Tibial artery (tissue), 4 donors: Measurements from ENCODE around the gene TOLLIP.

Experiments
- DNase-seq, 2 donors: peaks; one replicate each; pipeline ENCODE4 v3.0.0-alpha.2; 2019
- H3K27ac ChIP-seq, 2 donors: fragments of 200-600 bp; sonication (generic) in 1 of 2; 1 replicate in 1 of 2; 2 replicates in 1 of 2; pipeline ENCODE4 v1.5.1; 2018 to 2019; ENCODE audit warnings: mild to moderate bottlenecking in 1 of 2
- H3K27me3 ChIP-seq, 2 donors: fragments of 200-600 bp; sonication (generic) in 1 of 2; one replicate each; pipeline versions ENCODE4 v1.5.1 to v1.6.0; 2016 to 2019
- H3K36me3 ChIP-seq, 3 donors: fragments of 200-600 bp; sonication (generic) in 2 of 3; one replicate each; pipeline ENCODE4 v1.5.1; 2016 to 2019; ENCODE audit warnings: mild to moderate bottlenecking in 2 of 3
- H3K4me1 ChIP-seq, 4 donors: fragments of 200-600 bp; sonication (generic) in 2 of 4; 1 replicate in 3 of 4; 2 replicates in 1 of 4; pipeline ENCODE4 v1.5.1; 2016 to 2019
- H3K4me3 ChIP-seq, 2 donors: fragments of 200-600 bp; sonication (generic) in 1 of 2; 1 replicate in 1 of 2; 2 replicates in 1 of 2; pipeline ENCODE4 v1.5.1; 2018 to 2019; ENCODE audit warnings: mild to moderate bottlenecking in 2 of 2
- H3K9me3 ChIP-seq, 3 donors: fragments of 200-600 bp; sonication (generic) in 1 of 3; one replicate each; pipeline ENCODE4 v1.5.1; 2016 to 2019
- intact Hi-C: fragments of 100-400 bp; cut with DNase I; formaldehyde crosslinking; loops from one replicate; pipeline ENCODE4 v1.15.0; 2023; ENCODE audit warnings: low total_unique reads
- TF ChIP-seq, protein P1 (sequence below), 2 experiments: fragments of 200-600 bp in 1 of 2; fragments of 450-650 bp in 1 of 2; IDR thresholded peaks; one replicate each; pipeline ENCODE4 v1.5.1; 2017 to 2019; ENCODE audit warnings: antibody characterized with exemption in 2 of 2, mild to moderate bottlenecking in 1 of 2, moderate library complexity in 1 of 2

The TOLLIP gene

DNA sequence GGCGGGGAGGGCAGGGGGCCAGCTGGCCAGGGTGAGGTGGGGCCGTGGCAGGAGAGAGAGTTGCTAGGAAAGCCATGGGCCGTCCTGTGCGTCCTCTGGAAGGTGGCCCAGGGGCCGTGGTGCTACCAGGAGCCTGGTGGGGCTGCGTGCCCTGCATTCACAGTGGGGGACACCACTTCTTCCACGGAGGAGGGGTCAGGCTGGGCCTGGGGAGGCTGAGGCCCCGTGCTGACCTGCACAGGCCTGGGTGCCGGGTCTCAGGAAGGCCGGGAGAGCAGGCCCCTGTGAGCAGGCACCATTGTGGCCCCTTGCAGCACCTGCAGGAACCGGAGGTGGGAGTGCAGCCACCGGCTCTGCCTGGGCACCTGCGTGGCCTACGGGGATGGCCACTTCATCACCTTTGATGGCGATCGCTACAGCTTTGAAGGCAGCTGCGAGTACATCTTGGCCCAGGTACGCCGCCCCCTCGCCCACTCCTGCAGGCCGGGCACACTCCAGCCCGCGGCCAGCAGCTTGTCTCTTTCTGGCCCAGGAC lies 74.6 kb downstream of the TOLLIP start:
- H3K4me1 ChIP-seq, result no peaks in the 10 kb centered on the region
- TF ChIP-seq, protein P1, sequence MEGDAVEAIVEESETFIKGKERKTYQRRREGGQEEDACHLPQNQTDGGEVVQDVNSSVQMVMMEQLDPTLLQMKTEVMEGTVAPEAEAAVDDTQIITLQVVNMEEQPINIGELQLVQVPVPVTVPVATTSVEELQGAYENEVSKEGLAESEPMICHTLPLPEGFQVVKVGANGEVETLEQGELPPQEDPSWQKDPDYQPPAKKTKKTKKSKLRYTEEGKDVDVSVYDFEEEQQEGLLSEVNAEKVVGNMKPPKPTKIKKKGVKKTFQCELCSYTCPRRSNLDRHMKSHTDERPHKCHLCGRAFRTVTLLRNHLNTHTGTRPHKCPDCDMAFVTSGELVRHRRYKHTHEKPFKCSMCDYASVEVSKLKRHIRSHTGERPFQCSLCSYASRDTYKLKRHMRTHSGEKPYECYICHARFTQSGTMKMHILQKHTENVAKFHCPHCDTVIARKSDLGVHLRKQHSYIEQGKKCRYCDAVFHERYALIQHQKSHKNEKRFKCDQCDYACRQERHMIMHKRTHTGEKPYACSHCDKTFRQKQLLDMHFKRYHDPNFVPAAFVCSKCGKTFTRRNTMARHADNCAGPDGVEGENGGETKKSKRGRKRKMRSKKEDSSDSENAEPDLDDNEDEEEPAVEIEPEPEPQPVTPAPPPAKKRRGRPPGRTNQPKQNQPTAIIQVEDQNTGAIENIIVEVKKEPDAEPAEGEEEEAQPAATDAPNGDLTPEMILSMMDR (IDR thresholded peaks at IDR 0.05), result no peak
- no peaks in the 10 kb centered on the region for H3K9me3 ChIP-seq
- H3K36me3 ChIP-seq, result no peaks in the 10 kb centered on the region
- no peak overlapping the region for H3K4me3 ChIP-seq
- H3K27me3 ChIP-seq, result peaks cover 0 to 23% of the 10 kb centered on the region in 2 donors
- peak; percentile 17 to 48 for DNase-seq
- H3K27ac ChIP-seq, result no peak overlapping the region
- intact Hi-C loops, result no loop called here

DNA sequence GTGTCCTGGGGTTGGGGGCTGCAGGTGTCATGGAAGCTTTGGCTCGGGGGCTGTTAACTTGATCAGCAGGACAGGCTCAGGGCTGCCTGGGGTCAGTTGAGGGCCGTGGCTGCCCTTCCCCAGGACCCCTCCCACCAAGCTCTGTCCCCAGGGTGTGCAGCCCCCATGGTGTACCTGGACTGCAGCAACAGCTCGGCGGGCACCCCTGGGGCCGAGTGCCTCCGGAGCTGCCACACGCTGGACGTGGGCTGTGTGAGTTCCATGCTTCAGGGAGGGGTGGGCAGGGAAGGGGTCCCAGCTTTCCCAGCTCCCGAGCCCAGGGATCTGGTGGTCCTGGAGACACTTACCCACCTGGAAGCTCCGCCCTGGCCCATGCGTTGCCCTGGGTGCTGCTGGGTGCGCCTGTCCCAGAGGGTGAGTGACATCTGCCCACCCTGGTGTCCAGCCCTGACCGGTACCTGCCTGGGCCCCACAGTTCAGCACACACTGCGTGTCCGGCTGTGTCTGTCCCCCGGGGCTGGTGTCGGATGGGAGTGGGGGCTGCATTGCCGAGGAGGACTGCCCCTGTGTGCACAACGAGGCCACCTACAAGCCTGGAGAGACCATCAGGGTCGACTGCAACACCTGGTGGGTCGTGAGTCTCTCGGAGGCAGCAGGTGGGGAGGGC lies 75.2 kb downstream of the TOLLIP start:
- no peak overlapping the region for H3K4me3 ChIP-seq
- H3K9me3 ChIP-seq, result no peaks in the 10 kb centered on the region
- H3K27me3 ChIP-seq, result peaks cover 0 to 29% of the 10 kb centered on the region in 2 donors
- no peaks in the 10 kb centered on the region for H3K36me3 ChIP-seq
- intact Hi-C loops, result no loop called here
- TF ChIP-seq, protein P1 (IDR thresholded peaks at IDR 0.05), result no peak
- no peaks in the 10 kb centered on the region for H3K4me1 ChIP-seq
- no peak overlapping the region for H3K27ac ChIP-seq
- peak; percentile 15 to 56 for DNase-seq

DNA sequence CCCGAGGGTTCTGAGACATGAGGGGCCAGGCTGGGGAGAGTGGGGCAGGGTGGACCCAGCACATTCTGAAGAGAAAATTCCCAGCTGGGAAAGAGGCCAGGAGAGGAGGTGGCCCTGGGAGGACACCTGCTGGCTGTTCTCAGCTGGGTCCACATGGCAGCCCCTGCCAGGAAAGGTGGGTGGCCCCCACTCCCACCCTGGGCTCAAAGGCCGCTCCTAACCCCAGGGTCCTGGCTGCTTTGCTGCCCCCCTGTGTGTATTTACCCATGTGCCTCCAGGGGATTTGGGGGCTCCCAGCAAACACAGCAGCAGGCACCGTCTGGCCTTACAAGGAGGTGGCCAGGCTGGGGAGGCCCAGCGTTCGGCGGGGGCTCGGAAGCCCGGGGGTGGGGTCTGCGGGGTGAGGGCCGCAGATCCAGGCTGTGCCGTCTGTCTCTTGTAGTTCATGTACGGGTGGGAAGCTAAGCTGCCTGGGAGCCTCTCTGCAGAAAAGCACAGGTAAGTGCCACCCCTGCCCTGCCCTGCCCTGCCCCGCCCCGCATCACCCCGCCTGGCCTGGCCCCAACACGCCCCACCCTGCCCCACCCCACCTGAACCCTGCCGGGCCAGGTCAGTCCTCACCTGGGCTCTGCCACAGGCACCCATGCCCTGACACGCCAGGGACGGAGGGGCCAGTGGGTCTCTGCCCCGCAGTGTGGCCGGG lies 75.9 kb downstream of the TOLLIP start:
- H3K4me1 ChIP-seq, result no peaks in the 10 kb centered on the region
- intact Hi-C loops, result no loop called here

DNA sequence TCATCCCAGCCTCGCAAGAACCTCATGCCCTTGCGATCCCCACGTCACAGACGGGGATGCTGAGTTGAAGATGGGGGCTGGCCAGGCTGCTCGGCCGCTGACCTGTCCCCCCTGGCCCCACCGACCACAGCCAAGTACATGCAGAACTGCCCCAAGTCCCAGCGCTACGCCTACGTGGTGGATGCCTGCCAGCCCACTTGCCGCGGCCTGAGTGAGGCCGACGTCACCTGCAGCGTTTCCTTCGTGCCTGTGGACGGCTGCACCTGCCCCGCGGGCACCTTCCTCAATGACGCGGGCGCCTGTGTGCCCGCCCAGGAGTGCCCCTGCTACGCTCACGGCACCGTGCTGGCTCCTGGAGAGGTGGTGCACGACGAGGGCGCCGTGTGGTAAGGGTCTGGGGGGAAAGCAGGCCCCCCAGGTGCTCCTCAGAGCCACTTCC lies 76.5 kb downstream of the TOLLIP start:
- peak in 1 of 2 donors; percentile 56 for DNase-seq
- Histone ChIP-seq H3K9me3 (no peaks in the 10 kb centered on the region), H3K27me3 (peaks cover 0 to 41% of the 10 kb centered on the region in 2 donors), H3K4me1 (no peaks in the 10 kb centered on the region), H3K4me3 (no peak overlapping the region), H3K27ac (no peak overlapping the region), H3K36me3 (no peaks in the 10 kb centered on the region)
- intact Hi-C loops, result no loop called here
- TF ChIP-seq, protein P1 (IDR thresholded peaks at IDR 0.05), result no peak

More for the DNA sequence above, 75.9 kb downstream of the TOLLIP start:
- DNase-seq, result peak in 1 of 2 donors; percentile 51
- Histone ChIP-seq H3K4me3 (no peak overlapping the region), H3K9me3 (no peaks in the 10 kb centered on the region), H3K36me3 (no peaks in the 10 kb centered on the region), H3K27me3 (peaks cover 0 to 36% of the 10 kb centered on the region in 2 donors), H3K27ac (no peak overlapping the region)
- TF ChIP-seq, protein P1 (IDR thresholded peaks at IDR 0.05), result no peak

DNA sequence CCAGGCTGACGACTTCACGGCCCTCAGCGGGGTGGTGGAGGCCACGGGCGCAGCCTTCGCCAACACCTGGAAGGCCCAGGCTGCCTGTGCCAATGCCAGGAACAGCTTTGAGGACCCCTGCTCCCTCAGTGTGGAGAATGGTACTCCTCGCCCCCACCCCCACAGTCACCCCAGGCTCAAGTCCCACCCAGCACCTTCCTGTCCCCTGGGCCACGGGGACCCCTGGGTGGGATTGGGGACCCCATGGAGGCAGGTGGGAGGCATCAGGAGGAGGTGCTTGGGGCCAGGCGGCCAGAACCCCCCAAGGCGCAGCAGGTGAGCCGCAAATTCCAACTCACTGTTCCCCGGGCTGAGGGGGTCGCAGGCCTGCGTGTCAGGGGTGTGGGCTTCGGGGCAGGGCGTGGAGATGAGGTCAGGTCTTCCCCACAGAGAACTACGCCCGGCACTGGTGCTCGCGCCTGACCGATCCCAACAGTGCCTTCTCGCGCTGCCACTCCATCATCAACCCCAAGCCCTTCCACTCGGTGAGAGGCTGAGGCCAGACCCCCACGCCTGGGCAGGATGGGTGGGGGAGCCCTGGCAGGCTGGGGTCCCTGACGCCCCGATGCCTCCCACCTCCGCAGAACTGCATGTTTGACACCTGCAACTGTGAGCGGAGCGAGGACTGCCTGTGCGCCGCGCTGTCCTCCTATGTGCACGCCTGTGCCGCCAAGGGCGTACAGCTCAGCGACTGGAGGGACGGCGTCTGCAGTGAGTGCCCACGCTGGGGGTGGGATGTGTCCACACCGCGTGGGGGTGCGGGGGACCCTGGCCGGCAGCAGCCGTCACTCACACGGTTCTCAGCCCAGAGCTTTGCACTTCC lies 77.2 kb downstream of the TOLLIP start:
- Histone ChIP-seq H3K9me3 (no peaks in the 10 kb centered on the region), H3K36me3 (no peaks in the 10 kb centered on the region), H3K27me3 (peaks cover 0 to 48% of the 10 kb centered on the region in 2 donors), H3K27ac (no peak overlapping the region), H3K4me1 (no peaks in the 10 kb centered on the region), H3K4me3 (no peak overlapping the region)
- peak in 1 of 2 donors; percentile 57 for DNase-seq
- intact Hi-C loops, result no loop called here
- TF ChIP-seq, protein P1 (IDR thresholded peaks at IDR 0.05), result no peak
